NCI-H2196 (cell line): ENCODE results near the gene EMILIN2.
"Not testable (repeated sequence)": the region's sequence is repeated elsewhere in the genome, so short reads cannot be mapped to it uniquely, and the experiment has no call there.

Experiments used
- DNase-seq: peaks from one replicate; lab custom pipeline; 2025; ENCODE audit not compliant: unreplicated experiment; lab: John Stamatoyannopoulos, UW

The EMILIN2 gene

GRCh38 chr18:2843146-2843545 lies 3.7 kb upstream of the EMILIN2 start:
- DNase-seq = no peak

- no peak for DNase-seq
Measured at GRCh38 chr18:2845172-2845571, 1.6 kb upstream of the EMILIN2 start.

GRCh38 chr18:2847317-2848246 lies 776 bp downstream of the EMILIN2 start:
- DNase-seq = no peak

GRCh38 chr18:2848247-2849246 lies 1.7 kb downstream of the EMILIN2 start:
- no peak for DNase-seq

- no peak for DNase-seq
Measured at GRCh38 chr18:2850816-2851215, 4.0 kb downstream of the EMILIN2 start.

GRCh38 chr18:2851771-2852170 lies 5.0 kb downstream of the EMILIN2 start:
- no peak for DNase-seq

- DNase-seq = not testable (repeated sequence)
Measured at GRCh38 chr18:2852460-2852859, 5.7 kb downstream of the EMILIN2 start.

- no peak for DNase-seq
Measured at GRCh38 chr18:2853173-2853925, 6.5 kb downstream of the EMILIN2 start.

- DNase-seq = no peak
Measured at GRCh38 chr18:2853926-2854664, 7.3 kb downstream of the EMILIN2 start.

- DNase-seq = no peak
Measured at GRCh38 chr18:2854875-2855274, 8.1 kb downstream of the EMILIN2 start.

GRCh38 chr18:2855560-2856350 lies 8.9 kb downstream of the EMILIN2 start:
- DNase-seq = no peak

GRCh38 chr18:2856547-2857170 lies 9.9 kb downstream of the EMILIN2 start:
- no peak for DNase-seq

GRCh38 chr18:2857491-2858131 lies 10.8 kb downstream of the EMILIN2 start:
- no peak for DNase-seq

GRCh38 chr18:2860397-2860796 lies 13.6 kb downstream of the EMILIN2 start:
- DNase-seq = not testable (repeated sequence)

- DNase-seq = not testable (repeated sequence)
Measured at GRCh38 chr18:2863997-2864396, 17.2 kb downstream of the EMILIN2 start.

- DNase-seq = not testable (repeated sequence)
Measured at GRCh38 chr18:2866465-2866864, 19.7 kb downstream of the EMILIN2 start.

GRCh38 chr18:2869207-2869606 lies 22.4 kb downstream of the EMILIN2 start:
- DNase-seq = no peak

GRCh38 chr18:2871111-2871720 lies 24.4 kb downstream of the EMILIN2 start:
- DNase-seq = no peak
